ENCODE measurements around the gene RAB11B. TPM values are rescaled to one million over a fixed set of nuclear protein-coding genes. Genes with fewer than 3 reads are reported as not detected.
A peak's percentile ranks its signal among the peaks of the same experiment; 100 is the strongest.

RAB11B gene
- total RNA-seq, 1 donor from 2014 or later, result 123 TPM

DNA sequence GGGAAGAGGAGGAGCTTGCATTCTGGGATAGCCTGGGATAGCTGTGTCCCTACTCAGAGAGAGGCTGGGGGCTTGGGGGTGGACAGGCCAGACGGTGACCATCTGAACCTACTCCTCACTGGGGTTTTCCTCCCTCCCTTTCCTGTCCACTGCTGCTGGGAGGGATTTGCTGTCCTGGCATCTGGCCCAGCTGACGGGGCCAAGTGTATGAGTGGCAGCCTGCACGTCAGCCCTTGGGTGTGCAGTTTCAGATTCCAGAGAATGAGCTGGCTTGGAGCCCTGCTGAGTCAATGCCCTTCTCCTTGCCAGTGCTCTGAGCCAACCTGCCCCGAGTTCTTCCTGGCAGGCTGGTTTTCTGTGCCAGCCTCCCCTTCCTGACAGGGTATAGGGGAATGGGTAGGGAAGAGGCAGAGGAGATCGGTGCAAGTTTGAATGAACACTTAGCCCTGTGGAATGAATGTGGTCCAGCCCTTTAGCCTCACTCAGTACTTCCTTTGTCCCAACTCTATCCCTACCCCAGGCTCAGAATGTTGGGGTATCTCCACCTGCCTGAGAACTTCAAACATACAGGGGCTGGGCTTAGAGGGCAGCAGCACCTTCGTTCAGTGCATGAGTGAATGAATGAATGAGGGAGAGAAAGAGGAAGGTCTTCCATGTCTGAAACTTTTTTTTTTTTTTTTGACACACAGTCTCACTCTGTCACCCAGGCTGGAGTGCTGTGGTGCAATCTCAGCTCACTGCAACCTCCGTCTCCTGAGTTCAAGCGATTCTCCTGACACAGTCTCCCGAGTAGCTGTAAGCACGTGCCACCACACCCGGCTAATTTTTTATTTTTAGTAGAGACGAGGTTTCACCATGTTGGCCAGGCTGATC, 28.0 kb upstream of the RAB11B start:
- TF ChIP-seq, protein P1, sequence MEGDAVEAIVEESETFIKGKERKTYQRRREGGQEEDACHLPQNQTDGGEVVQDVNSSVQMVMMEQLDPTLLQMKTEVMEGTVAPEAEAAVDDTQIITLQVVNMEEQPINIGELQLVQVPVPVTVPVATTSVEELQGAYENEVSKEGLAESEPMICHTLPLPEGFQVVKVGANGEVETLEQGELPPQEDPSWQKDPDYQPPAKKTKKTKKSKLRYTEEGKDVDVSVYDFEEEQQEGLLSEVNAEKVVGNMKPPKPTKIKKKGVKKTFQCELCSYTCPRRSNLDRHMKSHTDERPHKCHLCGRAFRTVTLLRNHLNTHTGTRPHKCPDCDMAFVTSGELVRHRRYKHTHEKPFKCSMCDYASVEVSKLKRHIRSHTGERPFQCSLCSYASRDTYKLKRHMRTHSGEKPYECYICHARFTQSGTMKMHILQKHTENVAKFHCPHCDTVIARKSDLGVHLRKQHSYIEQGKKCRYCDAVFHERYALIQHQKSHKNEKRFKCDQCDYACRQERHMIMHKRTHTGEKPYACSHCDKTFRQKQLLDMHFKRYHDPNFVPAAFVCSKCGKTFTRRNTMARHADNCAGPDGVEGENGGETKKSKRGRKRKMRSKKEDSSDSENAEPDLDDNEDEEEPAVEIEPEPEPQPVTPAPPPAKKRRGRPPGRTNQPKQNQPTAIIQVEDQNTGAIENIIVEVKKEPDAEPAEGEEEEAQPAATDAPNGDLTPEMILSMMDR (conservative IDR thresholded peaks at IDR 0.05), result no peak
- no peaks in the 10 kb centered on the region for H3K36me3 Mint-ChIP-seq
- DNase-seq (ENCODE audit: extremely low spot score, unreplicated experiment), result no peak
- H3K27me3 Mint-ChIP-seq, result peaks cover 36% of the 10 kb centered on the region
- peaks cover 24% of the 10 kb centered on the region for H3K4me1 Mint-ChIP-seq (ENCODE audit: unreplicated experiment)
- H3K9me3 Mint-ChIP-seq, result no peaks in the 10 kb centered on the region
- H3K4me3 Mint-ChIP-seq, result no peak overlapping the region
- H3K27ac Mint-ChIP-seq, result no peak overlapping the region

DNA sequence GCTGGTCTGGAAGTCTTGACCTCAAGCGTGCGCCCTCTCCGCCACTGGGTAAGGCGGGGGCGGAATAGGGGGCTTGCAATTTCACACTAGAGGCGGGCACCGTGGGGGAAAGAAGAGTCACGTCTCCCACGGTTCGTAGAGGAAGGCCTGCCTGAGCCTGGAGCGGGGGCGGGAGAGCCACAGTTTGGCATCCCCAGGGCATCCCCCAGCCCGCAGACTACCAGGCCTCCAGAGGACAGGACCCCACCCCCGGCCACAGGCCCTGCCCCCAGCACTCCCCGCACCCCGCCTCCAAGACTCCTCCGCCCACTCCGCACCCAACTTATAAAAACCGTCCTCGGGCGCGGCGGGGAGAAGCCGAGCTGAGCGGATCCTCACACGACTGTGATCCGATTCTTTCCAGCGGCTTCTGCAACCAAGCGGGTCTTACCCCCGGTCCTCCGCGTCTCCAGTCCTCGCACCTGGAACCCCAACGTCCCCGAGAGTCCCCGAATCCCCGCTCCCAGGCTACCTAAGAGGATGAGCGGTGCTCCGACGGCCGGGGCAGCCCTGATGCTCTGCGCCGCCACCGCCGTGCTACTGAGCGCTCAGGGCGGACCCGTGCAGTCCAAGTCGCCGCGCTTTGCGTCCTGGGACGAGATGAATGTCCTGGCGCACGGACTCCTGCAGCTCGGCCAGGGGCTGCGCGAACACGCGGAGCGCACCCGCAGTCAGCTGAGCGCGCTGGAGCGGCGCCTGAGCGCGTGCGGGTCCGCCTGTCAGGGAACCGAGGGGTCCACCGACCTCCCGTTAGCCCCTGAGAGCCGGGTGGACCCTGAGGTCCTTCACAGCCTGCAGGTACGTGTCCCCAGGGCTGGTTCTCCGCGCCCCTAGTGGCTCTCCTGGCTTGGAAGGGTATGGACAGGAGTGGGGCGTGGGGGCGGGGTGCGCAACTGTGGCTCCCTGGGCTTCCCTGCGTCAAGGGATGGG, 26.1 kb upstream of the RAB11B start, which contains the start of gene ANGPTL4:
Gene ANGPTL4, plus strand, starts transcription at position 353 of the 969 bp plus-strand sequence. Its CDS starts 167 bp downstream, at position 520.
- Mint-ChIP-seq H3K4me3 (peak within 1 kb of the TSS; percentile 87), H3K27me3 (peaks cover 42% of the 10 kb centered on the region), H3K36me3 (no peaks in the 10 kb centered on the region), H3K9me3 (no peaks in the 10 kb centered on the region), H3K27ac (peak within 1 kb of the TSS; percentile 77), H3K4me1 (ENCODE audit: unreplicated experiment) (peaks cover 33% of the 10 kb centered on the region)
- DNase-seq (ENCODE audit: extremely low spot score, unreplicated experiment), result peak; percentile 76
- TF ChIP-seq, protein P1 (conservative IDR thresholded peaks at IDR 0.05), result peak; percentile 38

DNA sequence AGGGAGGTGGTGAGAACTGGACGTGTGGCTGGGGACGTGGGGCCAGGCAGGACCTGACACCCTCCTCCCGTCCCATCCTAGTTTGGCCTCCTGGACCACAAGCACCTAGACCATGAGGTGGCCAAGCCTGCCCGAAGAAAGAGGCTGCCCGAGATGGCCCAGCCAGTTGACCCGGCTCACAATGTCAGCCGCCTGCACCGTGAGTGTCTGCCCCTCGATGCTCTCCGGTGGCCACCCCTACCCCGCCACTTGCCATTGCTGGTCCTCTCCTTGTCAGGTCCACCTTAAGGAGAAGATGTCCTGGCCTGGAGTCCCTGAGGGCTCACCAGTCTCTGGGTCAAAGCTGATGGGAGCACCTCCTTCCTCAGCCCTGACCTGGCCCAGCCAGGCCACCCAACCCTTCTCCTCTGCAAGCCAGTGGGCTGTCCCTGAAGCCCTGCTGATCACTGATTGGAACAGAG, 24.0 kb upstream of the RAB11B start:
- H3K9me3 Mint-ChIP-seq, result no peaks in the 10 kb centered on the region
- peaks cover 33% of the 10 kb centered on the region for H3K4me1 Mint-ChIP-seq (ENCODE audit: unreplicated experiment)
- H3K36me3 Mint-ChIP-seq, result no peaks in the 10 kb centered on the region
- no peak overlapping the region for H3K27ac Mint-ChIP-seq
- H3K4me3 Mint-ChIP-seq, result no peak overlapping the region
- no peak for DNase-seq (ENCODE audit: extremely low spot score, unreplicated experiment)
- peaks cover 42% of the 10 kb centered on the region for H3K27me3 Mint-ChIP-seq
- TF ChIP-seq, protein P1 (conservative IDR thresholded peaks at IDR 0.05), result no peak

DNA sequence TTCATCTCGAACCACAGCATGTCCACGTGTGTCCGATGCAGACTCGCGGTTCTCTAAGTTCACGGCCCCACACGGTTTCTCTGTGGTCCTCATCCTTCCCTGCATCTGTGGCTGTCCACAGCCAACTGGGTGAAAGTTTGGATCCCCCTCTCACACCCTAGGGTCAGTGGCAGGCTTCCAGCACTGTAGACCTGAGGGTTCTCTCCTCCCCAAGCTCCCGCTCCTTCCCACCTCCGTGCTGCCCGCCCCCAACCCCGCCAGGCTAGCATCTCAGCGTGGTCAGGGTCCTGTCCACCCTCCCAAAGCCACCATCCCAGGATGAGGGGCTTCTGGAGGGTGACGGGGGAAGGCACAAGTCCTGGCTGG, 23.2 kb upstream of the RAB11B start:
- Mint-ChIP-seq H3K36me3 (no peaks in the 10 kb centered on the region), H3K4me1 (ENCODE audit: unreplicated experiment) (peaks cover 28% of the 10 kb centered on the region), H3K4me3 (peak overlapping the region; percentile 75), H3K27ac (peak overlapping the region; percentile 79), H3K27me3 (peaks cover 38% of the 10 kb centered on the region), H3K9me3 (no peaks in the 10 kb centered on the region)
- DNase-seq (ENCODE audit: extremely low spot score, unreplicated experiment), result no peak
- TF ChIP-seq, protein P1 (conservative IDR thresholded peaks at IDR 0.05), result no peak

DNA sequence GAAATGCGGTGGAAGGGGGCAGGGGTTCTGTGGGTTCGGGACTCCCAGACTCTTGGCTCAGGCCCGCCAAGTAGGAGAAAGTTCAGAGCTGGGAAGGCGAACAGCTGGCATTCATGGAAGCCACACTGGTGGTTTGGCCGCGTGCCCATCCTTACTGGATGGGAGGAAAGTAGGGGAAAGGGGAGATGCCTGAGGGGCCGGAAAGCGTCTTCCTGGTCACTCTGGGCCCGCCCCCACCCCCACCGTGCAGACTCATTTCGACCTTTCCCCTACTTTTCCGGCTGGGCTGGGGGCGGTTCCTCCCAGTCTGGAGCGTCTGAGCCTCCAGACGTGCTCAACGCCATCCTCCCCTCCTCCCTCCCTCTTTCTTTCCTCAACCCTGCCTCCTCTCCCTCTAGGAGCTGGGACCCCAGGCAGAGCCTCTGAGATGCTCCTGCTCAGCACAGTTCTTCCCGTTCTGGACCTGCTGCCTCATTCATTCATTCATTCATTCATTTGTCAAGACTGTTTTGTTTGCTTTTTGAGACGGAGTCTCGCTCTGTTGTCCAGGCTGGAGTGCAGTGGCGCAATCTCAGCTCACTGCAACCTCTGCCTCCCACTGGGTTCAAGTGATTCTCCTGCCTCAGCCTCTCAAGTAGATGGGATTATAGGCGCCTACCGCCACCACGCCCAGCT, 22.7 kb upstream of the RAB11B start:
- no peaks in the 10 kb centered on the region for H3K36me3 Mint-ChIP-seq

More for the DNA sequence above, 22.7 kb upstream of the RAB11B start:
- TF ChIP-seq, protein P1 (conservative IDR thresholded peaks at IDR 0.05), result no peak
- H3K9me3 Mint-ChIP-seq, result no peaks in the 10 kb centered on the region
- peaks cover 26% of the 10 kb centered on the region for H3K4me1 Mint-ChIP-seq (ENCODE audit: unreplicated experiment)
- H3K4me3 Mint-ChIP-seq, result peak overlapping the region; percentile 75
- H3K27ac Mint-ChIP-seq, result peak overlapping the region; percentile 79
- H3K27me3 Mint-ChIP-seq, result peaks cover 32% of the 10 kb centered on the region
- peak; percentile 82 for DNase-seq (ENCODE audit: extremely low spot score, unreplicated experiment)

Measured in type B pancreatic cell (in vitro differentiated cells).